Activated CD4-positive, CD25-positive, alpha-beta regulatory T cell treated with anti-CD3 and anti-CD28 coated beads, Interleukin-2, amount 50 U/mL, for 16 hours (primary cell): ENCODE measurements around the gene MCL1.

ENCODE experiments used
- DNase-seq: peaks from one replicate; pipeline ENCODE4 v3.0.0-alpha.2; 2020; ENCODE audit warnings: low read depth, low spot score

The MCL1 gene

DNA sequence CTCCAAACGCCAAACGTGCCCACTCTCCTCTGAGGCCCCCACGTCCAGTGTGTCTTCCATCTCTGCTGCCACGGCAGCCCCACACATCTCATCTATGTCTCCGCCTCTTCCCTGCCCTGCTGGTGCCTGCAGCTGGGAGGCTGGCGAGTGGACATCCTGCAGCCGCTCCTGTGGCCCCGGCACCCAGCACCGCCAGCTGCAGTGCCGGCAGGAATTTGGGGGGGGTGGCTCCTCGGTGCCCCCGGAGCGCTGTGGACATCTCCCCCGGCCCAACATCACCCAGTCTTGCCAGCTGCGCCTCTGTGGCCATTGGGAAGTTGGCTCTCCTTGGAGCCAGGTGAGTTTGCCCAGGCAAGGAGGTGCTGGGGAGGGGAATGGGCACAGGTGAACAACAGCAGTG, 21.6 kb downstream of the MCL1 start:
- no peak for DNase-seq

DNA sequence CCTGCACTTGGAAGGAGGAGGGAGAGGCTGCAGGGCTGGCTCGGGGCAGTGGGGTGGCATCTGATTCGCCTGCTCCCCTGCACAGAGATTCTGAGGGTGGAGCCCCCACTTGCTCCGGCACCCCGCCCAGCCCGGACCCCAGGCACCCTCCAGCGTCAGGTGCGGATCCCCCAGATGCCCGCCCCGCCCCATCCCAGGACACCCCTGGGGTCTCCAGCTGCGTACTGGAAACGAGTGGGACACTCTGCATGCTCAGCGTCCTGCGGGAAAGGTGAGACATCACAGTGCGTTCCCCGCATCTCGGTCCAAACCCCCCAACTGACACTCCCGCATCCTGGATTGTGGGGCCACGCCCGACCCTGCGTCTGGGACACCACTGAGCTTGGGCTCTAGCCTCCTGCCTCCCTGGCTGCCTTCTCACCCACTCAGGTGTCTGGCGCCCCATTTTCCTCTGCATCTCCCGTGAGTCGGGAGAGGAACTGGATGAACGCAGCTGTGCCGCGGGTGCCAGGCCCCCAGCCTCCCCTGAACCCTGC, 22.3 kb downstream of the MCL1 start:
- no peak for DNase-seq

DNA sequence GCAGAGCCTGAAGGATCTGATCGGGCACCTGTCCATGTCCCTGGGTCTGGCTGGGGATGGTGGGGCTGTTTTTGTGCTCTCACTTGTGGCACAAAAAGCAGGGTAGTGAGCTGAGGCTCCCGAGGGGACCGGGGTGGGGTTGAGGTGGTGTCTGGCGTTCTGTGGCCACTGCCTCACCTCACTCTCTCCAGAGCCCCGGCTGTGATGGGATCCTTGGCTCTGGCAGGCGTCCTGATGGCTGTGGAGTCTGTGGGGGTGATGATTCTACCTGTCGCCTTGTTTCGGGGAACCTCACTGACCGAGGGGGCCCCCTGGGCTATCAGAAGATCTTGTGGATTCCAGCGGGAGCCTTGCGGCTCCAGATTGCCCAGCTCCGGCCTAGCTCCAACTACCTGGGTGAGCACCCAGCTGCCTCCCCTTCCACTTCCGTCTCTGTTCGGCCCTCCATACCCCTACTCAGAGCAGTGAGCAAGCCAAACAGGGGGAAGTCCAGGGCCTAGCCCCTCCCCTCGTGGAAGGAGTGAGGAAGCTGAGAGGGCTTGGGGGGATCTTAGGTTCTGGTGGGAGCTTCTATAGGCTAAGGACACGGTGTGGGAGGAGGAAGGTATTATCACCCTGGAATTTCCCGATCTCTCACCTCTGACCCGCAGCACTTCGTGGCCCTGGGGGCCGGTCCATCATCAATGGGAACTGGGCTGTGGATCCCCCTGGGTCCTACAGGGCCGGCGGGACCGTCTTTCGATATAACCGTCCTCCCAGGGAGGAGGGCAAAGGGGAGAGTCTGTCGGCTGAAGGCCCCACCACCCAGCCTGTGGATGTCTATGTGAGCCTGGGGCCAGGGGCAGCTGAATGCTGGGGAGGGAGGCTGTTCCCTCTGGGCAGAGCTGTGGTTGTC, 23.2 kb downstream of the MCL1 start:
- DNase-seq: no peak

DNA sequence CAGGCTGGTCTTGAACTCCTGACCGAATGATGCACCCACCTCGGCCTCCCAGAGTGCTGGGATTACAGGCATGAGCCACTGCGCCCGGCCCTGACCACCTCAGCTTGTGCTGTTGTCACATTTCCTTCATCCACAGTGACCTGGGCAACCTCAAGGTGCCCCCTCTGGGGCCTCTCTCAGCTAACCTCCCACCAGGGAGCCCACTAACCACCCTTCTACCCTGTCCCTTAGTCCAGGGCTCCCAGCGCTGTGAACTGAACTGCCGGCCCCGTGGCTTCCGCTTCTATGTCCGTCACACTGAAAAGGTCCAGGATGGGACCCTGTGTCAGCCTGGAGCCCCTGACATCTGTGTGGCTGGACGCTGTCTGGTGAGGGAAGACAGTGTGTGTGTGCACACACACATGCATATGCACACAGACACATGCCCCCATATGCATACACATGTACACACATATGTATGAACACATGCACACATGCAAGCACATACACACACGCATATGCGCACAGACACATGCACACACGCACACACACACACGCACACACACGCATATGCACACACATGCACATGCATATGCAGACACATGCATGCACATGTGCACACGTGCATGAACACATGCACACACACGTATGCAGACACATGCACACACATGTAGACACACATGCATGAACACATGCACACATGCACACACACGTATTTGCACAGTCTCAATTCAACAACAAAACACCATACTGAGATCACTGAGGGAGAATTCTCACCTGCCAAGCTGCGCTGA, 24.0 kb downstream of the MCL1 start:
- DNase-seq: no peak

DNA sequence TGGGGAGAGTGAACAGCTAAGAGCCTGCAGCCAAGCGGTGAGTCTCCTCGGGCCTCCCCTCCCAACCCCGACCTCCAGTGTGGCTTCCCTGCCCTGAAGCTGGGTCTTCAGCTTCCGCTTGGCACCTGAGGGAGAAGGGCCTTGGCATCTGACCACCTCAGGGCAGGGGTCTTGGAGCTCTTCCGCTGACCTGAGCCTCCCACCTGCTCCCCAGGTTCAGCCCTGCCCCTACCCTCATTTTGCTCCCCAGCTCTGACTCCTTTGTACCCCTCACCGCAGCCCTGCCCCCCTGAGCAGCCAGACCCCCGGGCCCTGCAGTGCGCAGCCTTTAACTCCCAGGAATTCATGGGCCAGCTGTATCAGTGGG, 25.3 kb downstream of the MCL1 start:
- no peak for DNase-seq

DNA sequence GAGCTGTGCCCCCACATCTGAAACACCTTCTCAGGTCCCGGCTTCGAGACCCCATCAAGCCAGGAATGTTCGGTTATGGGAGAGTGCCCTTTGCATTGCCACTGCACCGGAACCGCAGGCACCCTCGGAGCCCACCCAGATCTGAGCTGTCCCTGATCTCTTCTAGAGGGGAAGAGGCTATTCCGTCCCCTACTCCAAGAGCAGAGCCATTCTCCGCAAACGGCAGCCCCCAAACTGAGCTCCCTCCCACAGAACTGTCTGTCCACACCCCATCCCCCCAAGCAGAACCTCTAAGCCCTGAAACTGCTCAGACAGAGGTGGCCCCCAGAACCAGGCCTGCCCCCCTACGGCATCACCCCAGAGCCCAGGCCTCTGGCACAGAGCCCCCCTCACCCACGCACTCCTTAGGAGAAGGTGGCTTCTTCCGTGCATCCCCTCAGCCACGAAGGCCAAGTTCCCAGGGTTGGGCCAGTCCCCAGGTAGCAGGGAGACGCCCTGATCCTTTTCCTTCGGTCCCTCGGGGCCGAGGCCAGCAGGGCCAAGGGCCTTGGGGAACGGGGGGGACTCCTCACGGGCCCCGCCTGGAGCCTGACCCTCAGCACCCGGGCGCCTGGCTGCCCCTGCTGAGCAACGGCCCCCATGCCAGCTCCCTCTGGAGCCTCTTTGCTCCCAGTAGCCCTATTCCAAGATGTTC, 25.9 kb downstream of the MCL1 start:
- no peak for DNase-seq

DNA sequence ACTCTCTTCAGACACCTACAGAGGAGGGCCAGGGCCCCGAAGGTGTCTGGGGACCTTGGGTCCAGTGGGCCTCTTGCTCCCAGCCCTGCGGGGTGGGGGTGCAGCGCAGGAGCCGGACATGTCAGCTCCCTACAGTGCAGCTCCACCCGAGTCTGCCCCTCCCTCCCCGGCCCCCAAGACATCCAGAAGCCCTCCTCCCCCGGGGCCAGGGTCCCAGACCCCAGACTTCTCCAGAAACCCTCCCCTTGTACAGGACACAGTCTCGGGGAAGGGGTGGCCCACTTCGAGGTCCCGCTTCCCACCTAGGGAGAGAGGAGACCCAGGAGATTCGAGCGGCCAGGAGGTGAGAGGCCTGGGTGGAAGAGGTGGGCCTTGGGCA, 26.5 kb downstream of the MCL1 start:
- no peak for DNase-seq

DNA sequence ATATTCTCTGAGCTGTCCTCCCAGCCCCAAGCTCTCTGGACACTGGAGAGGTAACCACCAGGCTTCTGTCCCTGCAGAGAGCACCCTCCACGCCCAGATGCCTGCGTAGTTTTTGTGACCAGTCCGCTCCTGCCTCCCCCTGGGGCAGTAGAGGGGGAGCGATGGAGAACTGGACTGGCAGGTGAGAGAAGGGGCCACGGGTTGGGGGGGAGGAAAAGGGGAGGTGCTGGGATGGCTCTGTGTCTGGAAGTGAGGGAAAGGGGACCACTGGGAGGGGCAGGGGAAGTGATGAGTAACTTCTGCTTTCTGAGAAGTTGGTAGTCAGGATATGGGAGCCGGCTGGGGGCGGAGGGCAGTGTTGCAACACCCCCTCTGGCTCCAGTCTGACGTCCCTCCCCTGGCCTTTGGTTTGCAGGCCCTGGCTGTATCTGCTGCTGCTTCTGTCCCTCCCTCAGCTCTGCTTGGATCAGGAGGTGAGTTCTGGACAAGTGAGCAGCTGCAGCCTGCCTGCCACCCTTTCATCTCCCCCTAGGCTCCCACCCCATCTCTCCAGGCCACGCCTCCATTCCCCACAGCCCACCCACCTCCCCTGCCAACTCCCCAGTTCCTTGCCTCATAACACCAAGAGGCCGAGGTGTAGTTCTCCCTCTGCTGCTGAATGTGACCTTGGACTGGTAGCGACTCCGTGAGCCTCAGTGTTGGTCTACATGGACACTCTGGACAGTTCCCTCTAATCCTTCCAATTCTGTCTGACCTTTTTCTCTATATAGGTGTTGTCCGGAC, 27.1 kb downstream of the MCL1 start:
- no peak for DNase-seq

DNA sequence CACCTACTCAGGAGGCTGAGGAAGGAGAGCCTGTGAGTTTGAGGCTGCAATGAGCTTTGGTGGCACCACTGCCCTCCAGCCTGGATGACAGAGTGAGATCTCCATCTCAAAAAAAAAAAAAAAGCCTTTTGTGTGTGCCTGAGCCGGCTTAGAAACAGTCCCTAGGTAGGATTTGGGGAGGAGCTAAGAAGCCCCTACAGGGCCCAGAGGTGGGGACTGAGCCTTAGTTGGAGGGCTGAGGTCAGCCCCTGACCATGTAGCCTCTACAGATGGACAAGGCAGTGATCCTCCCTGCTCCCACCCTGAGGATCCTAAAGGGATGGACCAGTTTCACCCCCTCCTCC, 27.7 kb downstream of the MCL1 start:
- no peak for DNase-seq

DNA sequence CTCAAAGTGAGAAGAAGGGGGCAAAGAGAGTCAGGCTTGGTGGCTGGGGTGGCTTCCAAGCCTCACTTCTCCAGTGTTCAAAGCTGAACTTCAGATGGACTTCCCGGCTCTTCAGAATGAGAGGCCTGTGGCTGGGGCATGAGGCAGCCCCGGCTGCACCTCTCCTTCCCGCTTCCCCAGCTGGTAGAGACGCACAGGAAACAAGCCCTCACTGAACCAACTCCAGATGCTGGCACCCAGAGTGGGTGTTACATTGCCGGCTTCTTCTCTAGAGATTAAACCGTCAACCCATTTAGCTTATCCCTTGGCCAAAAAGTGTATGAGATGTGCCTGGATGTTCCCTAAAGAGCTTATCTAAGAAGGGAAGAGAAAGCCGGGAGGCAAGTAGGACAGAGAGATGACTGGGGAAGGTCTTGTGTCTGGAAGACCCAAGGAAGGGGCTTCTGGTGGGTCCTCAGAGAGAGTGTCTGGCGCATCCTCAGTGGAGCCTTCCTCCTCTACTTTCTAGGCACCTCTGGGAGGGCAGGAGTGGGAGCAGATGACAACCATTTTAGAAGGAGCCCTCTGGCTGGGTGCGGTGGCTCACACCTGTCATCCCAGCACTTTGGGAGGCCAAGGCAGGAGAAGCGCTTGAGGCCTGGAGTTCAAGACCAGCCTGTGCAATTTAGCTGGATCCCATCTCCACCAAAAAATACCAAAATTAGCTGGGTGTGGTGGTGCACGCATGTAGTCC, 28.2 kb downstream of the MCL1 start:
- DNase-seq: no peak

DNA sequence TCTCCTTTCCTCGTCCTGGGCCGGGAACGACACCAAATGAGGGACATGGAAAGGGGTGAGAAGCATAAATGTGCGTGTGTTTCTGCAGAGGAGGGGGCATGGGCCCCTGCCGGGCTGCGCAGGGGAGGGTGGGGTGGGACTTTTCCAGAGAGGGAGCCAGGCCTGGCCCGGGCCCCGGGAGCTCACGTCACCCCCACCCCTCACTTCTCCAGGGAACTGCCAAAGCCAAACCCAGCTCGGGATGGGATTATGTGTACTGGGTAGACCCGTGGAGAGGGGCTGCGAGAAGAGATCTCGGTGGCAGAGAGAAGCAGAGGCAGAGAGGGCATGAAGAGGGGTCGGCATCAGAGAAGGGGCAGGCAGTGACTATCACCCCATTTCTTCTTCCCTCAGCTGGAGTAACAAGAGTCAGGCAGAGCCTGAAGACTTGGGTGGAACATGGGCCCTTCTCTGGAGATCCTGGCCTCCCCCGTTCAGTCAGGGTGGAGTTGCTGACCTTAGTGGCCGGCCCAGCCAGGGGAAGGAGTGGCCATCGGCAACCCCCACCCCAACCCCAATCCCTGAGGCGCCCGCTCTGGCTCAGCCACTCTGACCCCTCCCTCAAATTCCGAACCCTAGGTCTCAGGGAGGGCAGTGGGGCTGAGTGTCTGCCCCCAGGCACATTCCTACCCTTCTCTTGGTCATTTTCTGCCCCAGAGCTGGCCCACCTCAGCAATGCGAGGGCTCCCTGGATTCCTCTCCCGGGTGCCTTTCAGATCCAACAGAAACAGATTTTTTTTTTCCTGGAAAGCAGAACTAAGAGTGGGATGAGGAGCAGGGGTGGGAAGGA, 29.0 kb downstream of the MCL1 start:
- DNase-seq: no peak

DNA sequence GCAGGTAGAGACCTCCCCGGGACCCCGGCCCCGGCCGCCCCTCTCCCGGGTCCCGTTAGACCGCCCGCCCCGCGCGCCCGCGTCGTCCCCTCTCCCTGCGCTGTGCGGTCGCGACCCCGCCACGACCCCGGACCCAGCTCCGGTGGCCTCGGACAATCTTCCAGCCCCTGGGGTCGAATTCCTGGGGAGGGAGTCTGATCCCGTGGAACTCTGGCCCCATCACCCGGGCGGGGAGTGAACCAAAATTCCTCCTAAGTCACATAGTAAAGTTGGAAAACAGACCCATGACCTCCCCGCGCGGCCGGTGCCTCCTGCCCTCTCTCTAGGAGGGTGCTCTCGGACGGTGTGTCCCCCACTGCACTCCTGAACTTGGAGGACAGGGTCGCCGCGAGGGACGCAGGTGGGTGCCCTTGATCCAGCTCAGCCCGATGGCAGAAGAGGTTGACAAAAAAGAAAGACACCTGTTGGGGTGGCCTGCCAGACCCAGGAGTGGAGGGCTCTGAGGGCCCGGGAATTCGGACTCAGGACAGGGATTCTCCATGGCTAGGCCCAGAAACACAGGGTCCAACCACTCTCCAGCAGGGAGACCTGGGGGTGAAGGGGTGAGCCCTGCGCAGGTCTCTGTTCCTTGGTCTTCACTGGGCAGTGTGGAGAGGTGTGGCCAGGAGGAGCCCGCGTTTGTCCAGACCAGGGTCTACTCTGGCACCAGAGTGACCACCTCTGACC, 29.8 kb downstream of the MCL1 start:
- DNase-seq: no peak

DNA sequence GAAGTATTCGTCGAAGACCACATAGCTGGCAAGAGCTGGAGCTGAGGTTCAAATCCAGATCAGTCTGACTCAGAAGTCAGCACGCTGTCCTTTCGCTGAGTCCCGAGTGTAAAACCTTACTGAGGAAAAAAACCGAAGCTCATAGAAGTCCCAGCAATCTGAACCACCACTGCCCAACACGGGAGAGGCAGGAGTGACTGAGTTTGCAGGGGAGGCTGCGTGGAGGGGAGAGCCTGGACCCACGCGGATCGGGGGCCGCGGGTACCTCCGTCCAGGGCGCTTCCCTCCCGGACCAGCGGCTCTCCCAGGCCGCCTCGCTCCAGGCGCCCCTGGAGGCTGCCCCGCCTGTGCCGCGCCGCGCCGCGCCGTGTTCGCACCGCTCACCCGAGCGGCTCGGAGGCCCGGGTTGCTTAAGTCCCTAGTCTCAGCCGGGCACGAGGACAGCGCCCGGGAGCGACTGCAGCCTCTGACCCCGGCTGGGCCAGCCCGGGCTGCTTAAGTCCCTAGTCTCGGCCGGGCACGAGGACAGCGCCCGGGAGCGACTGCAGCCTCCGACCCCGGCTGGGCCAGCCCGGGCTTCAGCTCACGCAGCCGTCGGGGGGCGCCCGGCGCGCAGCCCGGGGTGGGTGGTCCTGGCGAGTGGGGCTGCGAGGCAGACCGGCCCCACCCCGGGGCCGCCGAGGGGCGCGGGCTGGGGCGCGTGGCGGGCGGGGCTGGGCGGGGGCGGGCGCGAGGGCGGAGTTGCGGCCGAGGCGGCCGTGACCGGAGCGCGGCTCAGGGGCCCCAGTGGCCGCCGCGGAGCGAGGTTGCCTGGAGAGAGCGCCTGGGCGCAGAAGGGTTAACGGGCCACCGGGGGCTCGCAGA, 30.5 kb downstream of the MCL1 start, which contains the start of gene ADAMTSL4:
Gene ADAMTSL4 (plus strand): TSS at position 777 of the 864 bp plus-strand sequence. CDS start 2,881 bp downstream, outside the sequence.
- no peak for DNase-seq

DNA sequence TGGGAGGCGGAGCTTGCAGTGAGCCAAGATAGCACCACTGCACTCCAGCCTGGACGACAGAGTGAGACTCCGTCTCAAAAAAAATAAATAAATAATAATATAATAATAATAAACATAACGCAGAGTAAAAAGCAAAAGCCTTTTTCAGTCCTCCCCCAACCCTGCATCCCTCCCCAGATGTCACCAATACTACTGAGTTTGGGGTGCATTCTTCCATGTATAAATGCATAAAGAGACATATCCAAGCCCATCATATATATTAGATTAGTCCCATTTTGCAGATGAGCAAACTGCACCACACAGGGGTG, 31.1 kb downstream of the MCL1 start:
- DNase-seq: no peak

DNA sequence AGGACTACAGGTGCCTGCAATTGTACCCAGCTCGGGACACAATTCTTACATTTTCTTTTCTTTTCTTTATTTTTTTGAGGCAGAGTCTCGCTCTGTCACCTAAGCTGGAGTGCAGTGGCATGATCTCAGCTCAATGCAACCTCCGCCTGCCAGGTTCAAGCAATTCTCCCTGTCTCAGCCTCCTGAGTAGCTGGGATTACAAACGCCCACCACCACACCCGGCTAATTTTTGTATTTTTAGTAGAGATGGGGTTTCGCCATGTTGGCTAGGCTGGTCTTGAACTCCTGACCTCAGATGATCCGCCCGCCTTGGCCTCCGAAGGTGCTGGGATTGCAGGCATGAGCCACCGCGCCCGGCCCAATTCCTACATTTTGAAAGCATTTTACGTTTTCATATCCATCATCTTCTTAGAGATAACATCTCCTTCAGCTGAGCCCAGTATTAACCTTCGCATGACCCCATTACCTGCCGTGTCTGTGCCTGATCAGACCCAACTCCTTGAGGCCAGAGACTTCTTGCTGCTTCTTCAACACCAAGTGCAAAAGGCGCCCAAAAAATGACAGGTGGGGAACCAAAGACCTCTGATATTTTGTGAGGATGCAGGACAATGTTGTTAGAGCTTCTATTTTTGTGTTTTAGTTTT, 33.0 kb downstream of the MCL1 start:
- DNase-seq: no peak

DNA sequence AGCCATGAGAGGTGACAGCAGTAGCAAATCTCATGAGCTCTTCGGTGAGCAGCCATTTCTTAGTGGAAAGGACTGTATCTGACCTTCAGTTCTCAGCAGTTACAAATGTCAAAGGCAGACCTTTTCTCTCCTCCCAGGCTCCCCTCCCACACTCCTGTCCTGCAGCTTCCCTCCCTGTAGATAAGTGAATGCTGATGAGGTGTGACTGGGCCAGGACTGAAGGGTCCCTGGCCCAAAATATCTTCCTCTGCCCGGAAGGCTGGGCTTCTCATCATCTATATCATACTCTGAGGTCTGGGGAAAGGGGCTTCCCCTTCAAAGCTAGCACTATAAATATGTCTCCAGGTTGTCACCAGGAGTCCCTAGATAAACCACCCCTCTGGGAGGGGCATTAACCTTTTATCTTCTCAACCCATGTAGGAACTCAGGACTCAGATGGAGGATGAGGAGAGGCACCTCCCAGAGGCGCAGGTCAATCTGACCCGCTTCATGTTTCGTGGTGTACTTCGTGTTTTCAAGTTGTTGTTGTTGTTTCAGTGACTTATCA, 33.9 kb downstream of the MCL1 start:
- no peak for DNase-seq

DNA sequence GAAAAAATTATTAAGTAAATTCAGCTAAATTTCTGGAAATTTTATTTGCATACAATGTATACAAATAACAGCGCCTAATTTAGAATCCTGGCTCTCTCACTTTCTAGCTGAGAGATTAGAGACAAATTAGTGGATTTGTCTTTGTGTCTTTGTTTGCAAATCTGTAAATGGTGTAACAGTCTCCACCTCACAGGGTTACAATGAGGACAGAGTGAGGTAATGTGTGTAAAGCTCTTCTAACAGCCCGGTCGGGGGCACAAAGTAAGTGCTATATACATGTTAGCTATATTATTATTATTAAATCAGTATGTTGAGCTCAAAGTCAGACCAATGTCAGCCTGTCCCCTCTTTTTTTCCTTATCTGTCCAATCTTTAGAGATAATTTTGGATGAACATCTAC, 35.2 kb downstream of the MCL1 start:
- DNase-seq: no peak
